Activated CD4-positive, alpha-beta T cell treated with anti-CD3 and anti-CD28 coated beads, Interleukin-2, amount 10 ng/mL, durations not matched to agents 24 days and 14 days (primary cell): ENCODE data around the gene CPT1B. TPM values are rescaled to one million over a fixed set of nuclear protein-coding genes. Genes with fewer than 3 reads are reported as not detected.
"Not testable (repeated sequence)": the region's sequence is repeated elsewhere in the genome, so short reads cannot be mapped to it uniquely, and the experiment has no call there.

Experiments used
- DNase-seq: peaks from one replicate; pipeline ENCODE4 v3.0.0; 2022
- H3K27ac Mint-ChIP-seq: one replicate; pipeline ENCODE4 v1.8.0; 2022; ENCODE audit warnings: mild to moderate bottlenecking, mixed read lengths
- H3K27me3 Mint-ChIP-seq: one replicate; pipeline ENCODE4 v1.8.0; 2022; ENCODE audit warnings: mixed read lengths
- H3K36me3 Mint-ChIP-seq: one replicate; pipeline ENCODE4 v1.8.0; 2022; ENCODE audit warnings: low read depth, mild to moderate bottlenecking, mixed read lengths
- H3K4me1 Mint-ChIP-seq: one replicate; pipeline ENCODE4 v1.8.0; 2021; ENCODE audit warnings: mixed read lengths
- H3K4me3 Mint-ChIP-seq: one replicate; pipeline ENCODE4 v1.8.0; 2022; ENCODE audit warnings: mild to moderate bottlenecking, moderate library complexity, mixed read lengths
- H3K9me3 Mint-ChIP-seq: one replicate; pipeline ENCODE4 v1.8.0; 2021; ENCODE audit warnings: mixed read lengths
- intact Hi-C: fragments of 100-400 bp; cut with micrococcal nuclease; formaldehyde crosslinking; loops from one replicate; pipeline ENCODE4 v1.15.1; 2023
- total RNA-seq: library from RNA; stranded (reverse); gene quantifications from 2 replicates; pipeline ENCODE4 v1.2.3, GENCODE V29; 2022

CPT1B gene
- total RNA-seq, 1 donor from 2014 or later = 71.5 TPM

DNA sequence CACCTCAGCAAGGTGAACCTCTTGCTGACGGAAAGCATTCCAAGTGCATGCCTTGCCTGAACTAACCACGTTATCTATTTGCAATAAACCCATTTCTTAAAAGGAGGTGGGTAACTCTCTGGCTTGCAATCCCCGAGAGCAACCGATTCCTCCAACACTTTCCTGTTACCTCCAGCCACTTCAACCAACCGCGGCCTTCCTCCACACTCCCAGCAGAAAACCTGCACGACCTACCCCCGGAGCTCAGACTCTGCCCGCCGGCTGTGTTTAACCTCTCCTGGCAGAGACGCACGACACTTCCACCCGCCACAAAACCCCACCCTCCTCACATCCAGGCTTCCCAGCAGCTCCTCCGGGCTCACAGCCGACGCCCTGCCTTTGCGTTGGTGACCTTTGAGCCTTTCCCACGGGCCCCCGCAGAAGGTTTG, 53.5 kb downstream of the CPT1B start:
- no peaks in the 10 kb centered on the region for H3K27me3 Mint-ChIP-seq
- peak overlapping the region; percentile 88 for H3K27ac Mint-ChIP-seq
- no peaks in the 10 kb centered on the region for H3K9me3 Mint-ChIP-seq
- H3K36me3 Mint-ChIP-seq = peaks cover 41% of the 10 kb centered on the region
- intact Hi-C loops = loop anchor here (1.0 to 5.0 kb wide), 5 partner anchors 16 to 562 kb away; partner anchors contain the start of genes NCAPH2 and PIM3
- no peak for DNase-seq
- H3K4me3 Mint-ChIP-seq = peak overlapping the region; percentile 90
- H3K4me1 Mint-ChIP-seq = peaks cover 32% of the 10 kb centered on the region

GRCh38 chr22:50523806-50524675, 54.2 kb downstream of the CPT1B start:
- intact Hi-C loops = no loop called here
- DNase-seq = peak; percentile 66
- Mint-ChIP-seq H3K36me3 (peaks cover 45% of the 10 kb centered on the region), H3K9me3 (no peaks in the 10 kb centered on the region), H3K27ac (peak overlapping the region; percentile 88), H3K4me1 (peaks cover 32% of the 10 kb centered on the region), H3K27me3 (no peaks in the 10 kb centered on the region), H3K4me3 (peak overlapping the region; percentile 90)

DNA sequence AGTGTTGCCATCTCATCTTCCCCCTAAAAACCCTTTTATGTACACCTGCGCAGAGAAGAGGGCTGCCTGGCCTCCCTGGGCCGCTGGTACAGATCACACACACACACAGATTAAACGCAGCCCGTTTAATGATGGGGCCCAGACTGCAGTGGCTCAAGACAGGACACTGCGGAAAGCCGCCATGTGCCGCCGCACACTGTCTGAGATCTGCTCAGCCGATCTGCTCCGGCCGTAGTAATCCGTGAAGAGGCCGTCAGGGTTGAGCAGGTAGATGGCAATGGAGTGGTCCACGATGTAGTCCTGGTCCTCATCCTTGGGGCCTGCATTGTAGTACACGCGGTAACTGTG, 54.8 kb downstream of the CPT1B start:
- Mint-ChIP-seq H3K27me3 (no peaks in the 10 kb centered on the region), H3K36me3 (peaks cover 43% of the 10 kb centered on the region), H3K4me1 (peaks cover 26% of the 10 kb centered on the region), H3K4me3 (peak overlapping the region; percentile 43), H3K9me3 (no peaks in the 10 kb centered on the region), H3K27ac (no peak overlapping the region)
- intact Hi-C loops = no loop called here
- no peak for DNase-seq

- DNase-seq = no peak
- Mint-ChIP-seq H3K27me3 (no peaks in the 10 kb centered on the region), H3K27ac (no peak overlapping the region), H3K4me3 (peak overlapping the region; percentile 43), H3K36me3 (peaks cover 38% of the 10 kb centered on the region), H3K4me1 (peaks cover 22% of the 10 kb centered on the region), H3K9me3 (no peaks in the 10 kb centered on the region)
- intact Hi-C loops = no loop called here
Observed at GRCh38 chr22:50522806-50523438, 55.3 kb downstream of the CPT1B start.

- intact Hi-C loops = no loop called here
- Mint-ChIP-seq H3K36me3 (peaks cover 36% of the 10 kb centered on the region), H3K9me3 (no peaks in the 10 kb centered on the region), H3K4me1 (peaks cover 16% of the 10 kb centered on the region), H3K27ac (no peak overlapping the region), H3K4me3 (no peak overlapping the region), H3K27me3 (no peaks in the 10 kb centered on the region)
- DNase-seq = no peak
Observed at GRCh38 chr22:50522208-50522805, 55.9 kb downstream of the CPT1B start.

- Mint-ChIP-seq H3K9me3 (no peaks in the 10 kb centered on the region), H3K27me3 (no peaks in the 10 kb centered on the region), H3K27ac (no peak overlapping the region), H3K4me1 (peaks cover 10% of the 10 kb centered on the region), H3K36me3 (peaks cover 33% of the 10 kb centered on the region), H3K4me3 (no peak overlapping the region)
- no peak for DNase-seq
- intact Hi-C loops = no loop called here
Observed at GRCh38 chr22:50521710-50522109, 56.5 kb downstream of the CPT1B start.

DNA sequence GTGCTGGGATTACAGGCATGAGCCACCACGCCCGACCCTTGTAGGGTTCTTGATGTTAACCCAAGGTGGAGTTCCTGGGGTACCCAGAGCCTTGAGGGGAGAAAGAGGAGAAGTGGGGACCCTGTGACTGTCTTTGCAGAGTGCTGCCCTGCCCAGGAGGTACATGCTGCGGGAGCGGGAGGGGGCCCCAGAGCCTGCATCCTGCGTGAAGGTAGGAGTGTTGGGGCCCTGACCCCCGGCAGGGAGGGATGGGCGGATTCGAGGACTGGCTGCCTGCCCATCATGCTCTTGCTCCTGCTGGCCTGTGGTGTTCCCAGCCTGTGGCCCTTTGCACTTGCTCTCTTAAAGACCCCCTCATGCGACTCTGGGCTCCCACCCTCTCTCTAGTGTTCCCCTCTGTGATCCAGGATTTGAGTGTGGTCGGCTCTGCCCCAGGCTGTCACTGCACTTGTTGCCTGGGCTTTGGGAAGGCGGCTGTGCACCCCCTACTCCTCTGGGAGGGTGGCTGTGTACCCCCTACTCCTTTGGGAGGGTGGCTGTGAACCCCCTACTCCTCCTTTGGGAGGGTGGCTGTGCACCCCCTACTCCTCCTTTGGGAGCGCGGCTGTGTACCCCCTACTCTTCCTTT, 57.3 kb downstream of the CPT1B start:
- Mint-ChIP-seq H3K27ac (no peak overlapping the region), H3K4me1 (peaks cover 9% of the 10 kb centered on the region), H3K27me3 (no peaks in the 10 kb centered on the region), H3K36me3 (peaks cover 36% of the 10 kb centered on the region), H3K4me3 (no peak overlapping the region), H3K9me3 (no peaks in the 10 kb centered on the region)
- intact Hi-C loops = no loop called here
- no peak for DNase-seq

DNA sequence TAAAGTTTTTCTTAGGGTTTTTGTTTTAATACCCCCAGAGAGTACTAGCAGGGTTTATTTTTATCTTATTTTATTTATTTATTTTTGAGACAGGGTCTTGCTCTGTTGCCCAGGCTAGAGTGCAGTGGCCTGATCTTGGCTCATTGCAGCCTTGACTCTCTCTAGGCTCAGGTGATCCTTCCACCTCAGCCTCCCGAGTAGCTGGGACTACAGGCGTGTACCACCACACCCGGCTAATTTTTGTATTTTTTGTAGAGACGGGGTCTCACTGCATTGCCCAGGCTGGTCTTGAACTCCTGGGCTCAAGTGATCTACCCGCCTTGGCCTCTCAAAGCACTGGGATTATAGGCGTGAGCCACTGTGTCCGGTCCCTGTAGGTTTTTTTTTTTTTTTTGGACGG, 58.0 kb downstream of the CPT1B start:
- intact Hi-C loops, H3K9me3 Mint-ChIP-seq, H3K4me3 Mint-ChIP-seq, H3K27ac Mint-ChIP-seq, H3K27me3 Mint-ChIP-seq, DNase-seq, H3K4me1 Mint-ChIP-seq: not testable (repeated sequence)
- H3K36me3 Mint-ChIP-seq = peaks cover 39% of the 10 kb centered on the region

DNA sequence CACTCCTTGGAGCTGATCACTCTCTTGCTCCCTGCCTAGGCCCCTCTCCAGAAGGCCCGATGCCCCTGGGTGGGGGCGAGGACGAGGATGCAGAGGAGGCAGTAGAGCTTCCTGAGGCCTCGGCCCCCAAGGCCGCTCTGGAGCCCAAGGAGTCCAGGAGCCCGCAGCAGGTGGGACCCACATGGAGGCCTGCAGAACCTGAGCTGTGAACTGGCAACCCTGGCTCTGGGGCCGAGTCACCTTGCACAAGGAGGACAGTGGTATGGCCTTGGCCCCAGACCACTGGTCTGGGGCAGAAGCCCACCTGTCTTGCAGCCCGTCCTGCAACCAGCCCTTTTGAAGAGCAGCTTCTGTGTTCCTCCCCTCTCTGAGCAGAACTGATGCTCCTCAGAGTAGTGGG, 59.1 kb downstream of the CPT1B start:
- H3K4me3 Mint-ChIP-seq = no peak overlapping the region
- DNase-seq = no peak
- H3K9me3 Mint-ChIP-seq = no peaks in the 10 kb centered on the region
- H3K27me3 Mint-ChIP-seq = no peaks in the 10 kb centered on the region
- H3K36me3 Mint-ChIP-seq = peaks cover 32% of the 10 kb centered on the region
- H3K27ac Mint-ChIP-seq = no peak overlapping the region
- intact Hi-C loops = no loop called here
- peaks cover 9% of the 10 kb centered on the region for H3K4me1 Mint-ChIP-seq

Other genes starting within 250 kb of the CPT1B start
- 44.0 and 44.1 TPM in 2 replicates for gene PPP6R2, start 235.1 kb downstream of the CPT1B start, total RNA-seq
- gene SBF1, start 103.4 kb downstream of the CPT1B start, total RNA-seq = 108 and 115 TPM in 2 replicates
- 3.0 and 3.2 TPM in 2 replicates for gene ADM2, start 96.9 kb downstream of the CPT1B start, total RNA-seq
- 0.21 and 0.40 TPM in 2 replicates for gene MIOX, start 91.6 kb downstream of the CPT1B start, total RNA-seq
- gene LMF2, start 70.7 kb downstream of the CPT1B start, total RNA-seq = 78.4 and 79.2 TPM in 2 replicates
- gene NCAPH2, start 70.2 kb downstream of the CPT1B start, total RNA-seq = 131 and 133 TPM in 2 replicates
- gene SCO2, start 52.8 kb downstream of the CPT1B start, total RNA-seq = 5.3 and 11.2 TPM in 2 replicates
- 62.1 and 63.0 TPM in 2 replicates for gene TYMP, start 48.4 kb downstream of the CPT1B start, total RNA-seq
- gene KLHDC7B, start 32.5 kb downstream of the CPT1B start, total RNA-seq = 5.3 and 6.8 TPM in 2 replicates
- gene SYCE3, start 15.5 kb downstream of the CPT1B start, total RNA-seq = 0.69 TPM in 1 of 2 replicates, not detected in the other
- gene CHKB, start 4.4 kb upstream of the CPT1B start, total RNA-seq = 83.2 and 84.7 TPM in 2 replicates
- gene MAPK8IP2, start 22.4 kb upstream of the CPT1B start, total RNA-seq = 0.19 TPM in 2 replicates
- gene ARSA, start 49.7 kb upstream of the CPT1B start, total RNA-seq = 20.6 and 22.1 TPM in 2 replicates
- gene SHANK3, start 94.4 kb upstream of the CPT1B start, total RNA-seq = 0.17 and 0.21 TPM in 2 replicates
- not detected in 2 replicates for gene ACR, start 159.8 kb upstream of the CPT1B start, total RNA-seq
- 37.7 and 40.3 TPM in 2 replicates for gene RABL2B, start 205.2 kb upstream of the CPT1B start, total RNA-seq